Fibroblast of pulmonary artery (primary cell): ENCODE data around the gene OR4D11.
"Not testable (repeated sequence)": the region's sequence is repeated elsewhere in the genome, so short reads cannot be mapped to it uniquely, and the experiment has no call there.

Source experiments
- DNase-seq: peaks from one replicate; pipeline ENCODE4 v3.0.0-alpha.2; 2010; ENCODE audit warnings: low read depth
- H3K4me3 ChIP-seq: replicated peaks from 2 replicates; pipeline ENCODE4 v1.5.1; 2011; ENCODE audit warnings: low read depth, mild to moderate bottlenecking, control low read depth, low read length, moderate library complexity
- CTCF ChIP-seq: IDR thresholded peaks from 2 replicates; pipeline ENCODE4 v1.5.1; 2011; ENCODE audit warnings: mild to moderate bottlenecking, control low read depth, low read length, inconsistent platforms; ENCODE audit errors: missing control alignments

The OR4D11 gene

GRCh38 chr11:59532620-59533019, 29.2 kb downstream of the OR4D11 start:
- no peak for DNase-seq
- no peak for TF ChIP-seq CTCF
- H3K4me3 ChIP-seq, result no peak overlapping the region

DNA sequence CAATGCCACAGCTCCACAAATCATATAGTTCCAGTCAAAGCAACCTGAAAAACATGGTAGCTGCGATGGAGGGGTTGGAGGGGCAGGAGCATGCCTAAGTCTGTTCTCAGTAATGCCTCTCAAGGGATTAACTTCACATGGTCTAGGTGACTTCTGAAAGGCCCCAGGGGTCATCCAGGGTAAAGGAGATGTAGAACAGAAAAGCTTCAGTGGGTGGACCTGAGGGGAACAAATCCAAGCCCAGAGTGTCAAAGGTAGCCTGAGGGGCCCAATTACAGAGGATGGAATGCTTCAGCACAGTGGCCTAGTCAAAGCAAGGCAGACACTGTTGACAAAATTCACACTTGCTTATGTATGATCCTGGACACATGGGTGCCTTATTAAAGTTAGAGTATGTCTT, 31.3 kb downstream of the OR4D11 start:
- no peak for TF ChIP-seq CTCF

GRCh38 chr11:59542142-59542810, 38.9 kb downstream of the OR4D11 start:
- no peak overlapping the region for H3K4me3 ChIP-seq
- TF ChIP-seq CTCF, result no peak
- DNase-seq, result no peak

More for the DNA sequence above, 31.3 kb downstream of the OR4D11 start:
- DNase-seq, result no peak
- H3K4me3 ChIP-seq, result no peak overlapping the region

- DNase-seq, H3K4me3 ChIP-seq: not testable (repeated sequence)
Measured at GRCh38 chr11:59543713-59544112, 40.3 kb downstream of the OR4D11 start.

- H3K4me3 ChIP-seq, result no peak overlapping the region
- DNase-seq, result no peak
- no peak for TF ChIP-seq CTCF
Measured at GRCh38 chr11:59544869-59545178, 41.4 kb downstream of the OR4D11 start.

GRCh38 chr11:59545179-59546020, 42.0 kb downstream of the OR4D11 start:
- no peak for TF ChIP-seq CTCF
- DNase-seq, result peak; percentile 84
- H3K4me3 ChIP-seq, result no peak overlapping the region

GRCh38 chr11:59547605-59548308, 44.4 kb downstream of the OR4D11 start:
- H3K4me3 ChIP-seq, result not testable (repeated sequence)
- peak; percentile 45 for DNase-seq
